Measurements from ENCODE around the gene VPS36. TPM values are rescaled to one million over a fixed set of nuclear protein-coding genes. Genes with fewer than 3 reads are reported as not detected.

VPS36 gene
- total and polyA plus RNA-seq, 7 donors: 22.3 to 85.0 (median 52.8) TPM

DNA sequence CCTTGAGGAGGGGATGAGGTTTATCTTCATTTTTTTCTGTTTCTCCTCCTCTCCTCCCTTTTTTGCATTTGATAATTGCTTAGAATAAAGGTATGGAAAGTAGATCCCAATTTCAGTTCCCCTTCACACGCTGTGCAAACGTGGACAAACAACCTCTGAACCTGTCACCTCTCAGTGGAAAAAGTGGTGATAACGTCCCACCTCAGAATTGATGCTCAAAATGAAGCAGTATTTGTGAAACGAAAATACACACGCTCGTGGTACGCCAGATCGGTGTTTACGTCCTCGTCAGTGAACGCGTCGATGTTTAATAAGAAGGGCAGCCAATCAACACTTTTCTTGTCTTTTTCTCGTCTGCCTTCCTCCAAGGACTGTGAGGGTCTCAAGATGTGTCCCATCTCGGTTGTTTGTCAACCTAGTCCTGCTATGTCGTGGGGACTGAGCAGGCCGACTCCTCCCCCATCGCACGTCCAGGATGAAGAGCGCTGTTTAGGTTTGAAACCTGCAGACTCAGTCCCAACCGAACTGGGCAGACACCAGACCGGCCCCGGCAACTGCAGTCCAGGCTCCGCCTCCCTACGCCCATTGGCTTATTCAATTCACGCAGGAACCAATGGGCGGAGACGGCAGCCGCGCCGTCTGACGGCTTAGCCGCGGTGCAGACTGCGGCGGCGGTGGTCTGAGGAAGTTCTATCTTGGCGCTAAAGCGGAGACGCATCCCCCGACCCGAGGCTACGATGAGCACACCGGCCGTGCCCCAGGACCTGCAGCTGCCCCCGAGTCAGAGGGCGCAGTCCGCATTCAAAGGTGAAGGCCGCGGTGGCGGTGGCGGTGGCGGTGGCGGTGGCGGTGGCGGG lies 4.6 kb upstream of the VPS36 start, which contains the start of gene CKAP2:
Gene CKAP2, plus strand, starts transcription at position 659 of the 857 bp plus-strand sequence. Its CDS starts 79 bp downstream, at position 738.
- Histone ChIP-seq H3K36me3 (no peaks in the 10 kb centered on the region), H3K9me3 (no peaks in the 10 kb centered on the region), H3K27me3 (no peaks in the 10 kb centered on the region), H3K4me3 (peak within 1 kb of the TSS; percentile 49 to 88 (median 73)), H3K4me1 (peaks cover 0 to 20% (median 16%) of the 10 kb centered on the region in 4 donors), H3K27ac (peak within 1 kb of the TSS; percentile 88 to 96 (median 95))
- WGBS, 2 donors: 0% methylated on average over 56 of the region's 56 CpGs
- intact Hi-C loops (cut with DNase I): loop anchor here (5.0 to 10.0 kb wide), 4 partner anchors 162 to 1050 kb away; partner anchors contain the start of genes SUGT1 and WDFY2
- TF ChIP-seq POLR2A (IDR thresholded peaks at IDR 0.05) (peak; percentile 46 to 54), EP300 (IDR thresholded peaks at IDR 0.05) (no peak), POLR2AphosphoS5 (IDR thresholded peaks at IDR 0.05) (peak; percentile 71 to 94 (median 83))
- TF ChIP-seq, protein P1, sequence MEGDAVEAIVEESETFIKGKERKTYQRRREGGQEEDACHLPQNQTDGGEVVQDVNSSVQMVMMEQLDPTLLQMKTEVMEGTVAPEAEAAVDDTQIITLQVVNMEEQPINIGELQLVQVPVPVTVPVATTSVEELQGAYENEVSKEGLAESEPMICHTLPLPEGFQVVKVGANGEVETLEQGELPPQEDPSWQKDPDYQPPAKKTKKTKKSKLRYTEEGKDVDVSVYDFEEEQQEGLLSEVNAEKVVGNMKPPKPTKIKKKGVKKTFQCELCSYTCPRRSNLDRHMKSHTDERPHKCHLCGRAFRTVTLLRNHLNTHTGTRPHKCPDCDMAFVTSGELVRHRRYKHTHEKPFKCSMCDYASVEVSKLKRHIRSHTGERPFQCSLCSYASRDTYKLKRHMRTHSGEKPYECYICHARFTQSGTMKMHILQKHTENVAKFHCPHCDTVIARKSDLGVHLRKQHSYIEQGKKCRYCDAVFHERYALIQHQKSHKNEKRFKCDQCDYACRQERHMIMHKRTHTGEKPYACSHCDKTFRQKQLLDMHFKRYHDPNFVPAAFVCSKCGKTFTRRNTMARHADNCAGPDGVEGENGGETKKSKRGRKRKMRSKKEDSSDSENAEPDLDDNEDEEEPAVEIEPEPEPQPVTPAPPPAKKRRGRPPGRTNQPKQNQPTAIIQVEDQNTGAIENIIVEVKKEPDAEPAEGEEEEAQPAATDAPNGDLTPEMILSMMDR (IDR thresholded peaks at IDR 0.05): no peak
- peak; percentile 97 for DNase-seq

DNA sequence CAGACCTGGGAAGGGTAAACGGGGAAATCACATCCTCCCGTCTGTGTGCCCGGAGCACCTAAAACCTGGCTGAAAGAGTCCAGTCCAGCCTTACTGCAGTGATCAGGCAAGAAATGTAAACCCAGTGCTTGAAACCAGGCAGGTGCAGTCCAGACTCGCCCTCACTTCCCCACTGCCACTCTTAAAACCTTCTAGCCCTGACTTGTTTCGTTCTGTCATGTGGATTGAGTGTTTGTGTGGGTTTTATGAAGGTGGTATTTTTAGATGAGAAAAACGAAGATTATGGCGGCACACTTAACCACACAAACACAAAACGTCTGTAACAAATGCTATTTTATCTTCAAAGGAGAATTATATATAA lies 4.0 kb upstream of the VPS36 start:
- intact Hi-C loops (cut with DNase I): loop anchor here (5.0 to 10.0 kb wide), 4 partner anchors 163 to 1050 kb away; partner anchors contain the start of genes SUGT1 and WDFY2
- H3K4me3 ChIP-seq: peak overlapping the region; percentile 49 to 88 (median 73)
- DNase-seq: no peak
- 3 to 10% methylated on average over 8 of the region's 8 CpGs for WGBS, 2 donors
- H3K36me3 ChIP-seq: no peaks in the 10 kb centered on the region
- H3K27ac ChIP-seq: peak overlapping the region; percentile 88 to 96 (median 95)
- TF ChIP-seq, protein P1 (IDR thresholded peaks at IDR 0.05): no peak
- no peak for TF ChIP-seq EP300 (IDR thresholded peaks at IDR 0.05)
- TF ChIP-seq POLR2A (IDR thresholded peaks at IDR 0.05): no peak
- no peak for TF ChIP-seq POLR2AphosphoS5 (IDR thresholded peaks at IDR 0.05)
- H3K9me3 ChIP-seq: no peaks in the 10 kb centered on the region
- H3K27me3 ChIP-seq: no peaks in the 10 kb centered on the region
- H3K4me1 ChIP-seq: peaks cover 0 to 21% (median 16%) of the 10 kb centered on the region in 4 donors

DNA sequence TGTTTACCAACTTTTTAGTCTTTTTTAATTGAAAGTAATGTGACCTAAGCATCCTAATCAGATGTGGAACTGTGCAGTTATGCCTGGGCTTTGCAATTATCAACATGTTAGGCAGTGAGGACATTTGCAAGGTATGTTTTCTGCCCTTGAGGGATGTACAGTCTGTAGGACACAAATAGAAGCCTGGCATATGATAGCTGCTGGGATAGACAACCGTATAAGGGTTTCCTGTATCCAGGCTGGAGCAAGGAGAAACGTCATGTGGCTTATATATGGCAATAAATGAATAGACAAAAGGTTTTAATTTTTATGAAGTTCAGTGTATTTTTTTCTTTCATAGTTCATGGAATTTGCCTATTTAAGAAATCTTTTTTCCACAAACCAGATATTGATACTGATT lies 2.0 kb upstream of the VPS36 start:
- Histone ChIP-seq H3K4me1 (peaks cover 0 to 39% (median 36%) of the 10 kb centered on the region in 4 donors), H3K9me3 (no peaks in the 10 kb centered on the region), H3K27ac (no peak overlapping the region), H3K36me3 (no peaks in the 10 kb centered on the region), H3K4me3 (no peak overlapping the region), H3K27me3 (no peaks in the 10 kb centered on the region)
- no peak for TF ChIP-seq EP300 (IDR thresholded peaks at IDR 0.05)
- no peak for TF ChIP-seq POLR2A (IDR thresholded peaks at IDR 0.05)
- TF ChIP-seq, protein P1 (IDR thresholded peaks at IDR 0.05): no peak
- TF ChIP-seq POLR2AphosphoS5 (IDR thresholded peaks at IDR 0.05): no peak
- no peak for DNase-seq
- WGBS, 2 donors: 63% methylated on average over 2 of the region's 2 CpGs
- intact Hi-C loops (cut with DNase I): loop anchor here (5.0 to 10.0 kb wide), 4 partner anchors 165 to 1048 kb away; partner anchors contain the start of genes SUGT1 and WDFY2

DNA sequence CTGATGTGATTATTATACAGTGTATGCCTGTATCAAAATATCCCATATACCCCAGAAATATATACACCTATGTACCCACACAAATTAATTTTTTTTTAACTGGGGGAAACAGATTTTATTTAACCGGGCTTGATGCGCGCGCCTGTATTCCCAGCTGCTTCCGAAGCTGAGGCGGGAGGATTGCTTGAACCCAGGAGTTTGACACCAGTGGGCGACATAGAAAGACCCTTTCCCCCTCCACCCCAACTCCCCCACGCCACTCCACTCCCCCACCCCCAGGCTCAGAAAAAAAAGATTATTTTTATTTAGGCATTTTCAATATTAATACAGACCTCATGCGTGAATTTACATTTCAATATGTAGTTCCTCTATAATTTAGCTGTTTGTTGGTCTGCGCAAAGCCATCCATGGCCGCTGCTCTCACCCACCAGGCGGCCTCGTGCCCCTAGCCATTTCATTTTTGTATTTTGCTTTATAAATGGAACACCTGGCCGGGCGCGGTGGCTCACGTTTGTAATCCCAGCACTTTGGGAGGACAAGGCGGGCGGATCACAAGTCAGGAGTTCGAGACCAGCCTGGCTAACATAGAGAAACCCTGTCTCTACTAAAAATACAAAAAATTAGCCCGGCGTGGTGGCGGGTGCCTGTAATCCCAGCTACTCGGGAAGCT lies 836 bp upstream of the VPS36 start:
- 88 to 91% methylated on average over 24 of the region's 24 CpGs for WGBS, 2 donors
- DNase-seq: no peak
- H3K4me1 ChIP-seq: peaks cover 0 to 41% (median 40%) of the 10 kb centered on the region in 4 donors
- no peaks in the 10 kb centered on the region for H3K9me3 ChIP-seq
- TF ChIP-seq POLR2A (IDR thresholded peaks at IDR 0.05) (no peak), POLR2AphosphoS5 (IDR thresholded peaks at IDR 0.05) (no peak)
- TF ChIP-seq, protein P1 (IDR thresholded peaks at IDR 0.05): no peak
- H3K27me3 ChIP-seq: no peaks in the 10 kb centered on the region
- H3K4me3 ChIP-seq: peak overlapping the region in 1 of 4 donors; percentile 88
- intact Hi-C loops (cut with DNase I): loop anchor here (2.0 to 10.0 kb wide), 6 partner anchors 166 to 1046 kb away; partner anchors contain the start of genes ATP7B, SUGT1 and WDFY2
- H3K36me3 ChIP-seq: no peaks in the 10 kb centered on the region
- H3K27ac ChIP-seq: peak overlapping the region in 3 of 4 donors; percentile 94 to 99 (median 98)

Data from sigmoid colon (tissue), 7 donors.